H9 (cell line): ENCODE results near the gene OR5H6. TPM values are rescaled to one million over a fixed set of nuclear protein-coding genes. Genes with fewer than 3 reads are reported as not detected.

Experiments
- DNase-seq: peaks from one replicate; pipeline ENCODE4 v3.0.0-alpha.2; 2017
- H2AFZ ChIP-seq: one replicate; pipeline ENCODE4 v1.6.1; 2013; ENCODE audit warnings: mild to moderate bottlenecking, low read length, control low read depth, moderate library complexity
- H2AK5ac ChIP-seq: 2 replicates; pipeline ENCODE4 v1.6.1; 2013; ENCODE audit warnings: low read length, control low read depth, mixed read lengths; ENCODE audit not compliant: insufficient read length
- H2BK120ac ChIP-seq: one replicate; pipeline ENCODE4 v1.6.1; 2013; ENCODE audit warnings: low read depth, mild to moderate bottlenecking, low read length, control low read depth, inconsistent platforms; ENCODE audit not compliant: poor library complexity, severe bottlenecking
- H2BK12ac ChIP-seq: 2 replicates; pipeline ENCODE4 v1.6.1; 2013; ENCODE audit warnings: low read length, control low read depth, mixed read lengths, low read depth; ENCODE audit not compliant: insufficient read length
- H2BK15ac ChIP-seq: 2 replicates; pipeline ENCODE4 v1.6.1; 2013; ENCODE audit warnings: low read depth, low read length, control low read depth
- H2BK20ac ChIP-seq: one replicate; pipeline ENCODE4 v1.6.1; 2013; ENCODE audit warnings: low read depth, mild to moderate bottlenecking, low read length, control low read depth, inconsistent platforms; ENCODE audit not compliant: poor library complexity, severe bottlenecking
- H2BK5ac ChIP-seq: 2 replicates; pipeline ENCODE4 v1.6.1; 2013; ENCODE audit warnings: low read length, control low read depth, mixed read lengths; ENCODE audit not compliant: insufficient read length
- H3K14ac ChIP-seq: 2 replicates; pipeline ENCODE4 v1.6.1; 2013; ENCODE audit warnings: low read length, control low read depth; ENCODE audit not compliant: insufficient read depth
- H3K18ac ChIP-seq: 2 replicates; pipeline ENCODE4 v1.6.1; 2013; ENCODE audit warnings: low read depth, mild to moderate bottlenecking, mixed read lengths, low read length, control low read depth; ENCODE audit not compliant: insufficient read length
- H3K23ac ChIP-seq: 2 replicates; pipeline ENCODE4 v1.6.1; 2013; ENCODE audit warnings: low read length, control low read depth, mixed read lengths, low read depth; ENCODE audit not compliant: insufficient read length
- H3K23me2 ChIP-seq: 2 replicates; pipeline ENCODE4 v1.6.1; 2013; ENCODE audit warnings: low read depth, mild to moderate bottlenecking, mixed read lengths, low read length, control low read depth; ENCODE audit not compliant: insufficient read length, poor library complexity, severe bottlenecking
- H3K27ac ChIP-seq: 2 replicates; pipeline ENCODE4 v1.5.1; 2013; ENCODE audit warnings: low read length, control low read depth, mixed read lengths, low read depth; ENCODE audit not compliant: insufficient read length
- H3K27me3 ChIP-seq: 2 replicates; pipeline ENCODE4 v1.6.1; 2013; ENCODE audit warnings: low read length, control low read depth, inconsistent platforms; ENCODE audit not compliant: insufficient read depth
- H3K4ac ChIP-seq: 2 replicates; pipeline ENCODE4 v1.6.1; 2013; ENCODE audit warnings: low read depth, mild to moderate bottlenecking, control low read depth, inconsistent platforms, low read length, moderate library complexity
- H3K4me1 ChIP-seq: 2 replicates; pipeline ENCODE4 v1.6.1; 2013; ENCODE audit warnings: low read length, control low read depth, inconsistent platforms; ENCODE audit not compliant: insufficient read depth
- H3K4me2 ChIP-seq: 2 replicates; pipeline ENCODE4 v1.6.1; 2013; ENCODE audit warnings: low read length, control low read depth, mixed read lengths; ENCODE audit not compliant: insufficient read length, insufficient read depth
- H3K56ac ChIP-seq: 2 replicates; pipeline ENCODE4 v1.6.1; 2013; ENCODE audit warnings: low read depth, mild to moderate bottlenecking, mixed read lengths, low read length, control low read depth; ENCODE audit not compliant: insufficient read length
- H3K79me1 ChIP-seq: 2 replicates; pipeline ENCODE4 v1.6.1; 2013; ENCODE audit warnings: low read depth, mild to moderate bottlenecking, moderate library complexity, low read length, control low read depth, inconsistent platforms; ENCODE audit not compliant: insufficient read depth, poor library complexity, severe bottlenecking
- H3K79me2 ChIP-seq: 2 replicates; pipeline ENCODE4 v1.6.1; 2013; ENCODE audit warnings: low read length, control low read depth, inconsistent platforms; ENCODE audit not compliant: insufficient read depth
- H3K9ac ChIP-seq: 2 replicates; pipeline ENCODE4 v1.6.1; 2013; ENCODE audit warnings: low read length, control low read depth, mixed read lengths; ENCODE audit not compliant: insufficient read length; ENCODE audit errors: extremely low read depth
- H3K9me3 ChIP-seq: one replicate; pipeline ENCODE4 v1.6.1; 2013; ENCODE audit warnings: low read depth, low read length, inconsistent platforms; ENCODE audit not compliant: control insufficient read depth
- H3T11ph ChIP-seq: one replicate; pipeline ENCODE4 v1.6.1; 2013; ENCODE audit warnings: mild to moderate bottlenecking, low read length, control low read depth, inconsistent platforms
- H4K20me1 ChIP-seq: one replicate; pipeline ENCODE4 v1.6.1; 2013; ENCODE audit not compliant: control insufficient read depth, insufficient read length, insufficient read depth
- H4K5ac ChIP-seq: 2 replicates; pipeline ENCODE4 v1.6.1; 2013; ENCODE audit warnings: low read depth, mild to moderate bottlenecking, mixed read lengths, low read length, control low read depth; ENCODE audit not compliant: insufficient read length
- H4K8ac ChIP-seq: replicated peaks from 2 replicates; pipeline ENCODE4 v1.6.1; 2013; ENCODE audit warnings: low read length, control low read depth, mixed read lengths, low read depth; ENCODE audit not compliant: insufficient read length
- H4K91ac ChIP-seq: 2 replicates; pipeline ENCODE4 v1.6.1; 2013; ENCODE audit warnings: low read depth, mild to moderate bottlenecking, moderate library complexity, mixed read lengths, low read length, control low read depth; ENCODE audit not compliant: insufficient read length
- H3K27ac Mint-ChIP-seq, 3 experiments: 2 replicates in 2 of 3; 3 replicates in 1 of 3; pipeline ENCODE4 v1.8.0; 2020 to 2021; ENCODE audit warnings: mixed read lengths in 3 of 3, mild to moderate bottlenecking in 1 of 3, moderate library complexity in 1 of 3
- H3K27me3 Mint-ChIP-seq: 2 replicates; pipeline ENCODE4 v1.8.0; 2021; ENCODE audit warnings: low read depth, mild to moderate bottlenecking, moderate library complexity, mixed read lengths
- H3K36me3 Mint-ChIP-seq, 3 experiments: 2 replicates in 2 of 3; 3 replicates in 1 of 3; pipeline ENCODE4 v1.8.0; 2020 to 2021; ENCODE audit warnings: low read depth in 3 of 3, mixed read lengths in 3 of 3; ENCODE audit not compliant: insufficient read depth in 1 of 3
- H3K4me1 Mint-ChIP-seq, 2 experiments: 2 replicates each; pipeline ENCODE4 v1.8.0; 2020; ENCODE audit warnings: mixed read lengths in 2 of 2
- H3K4me3 Mint-ChIP-seq, 2 experiments: 2 replicates in 1 of 2; 3 replicates in 1 of 2; pipeline ENCODE4 v1.8.0; 2020 to 2021; ENCODE audit warnings: mild to moderate bottlenecking in 2 of 2, mixed read lengths in 2 of 2, moderate library complexity in 1 of 2
- H3K9me3 Mint-ChIP-seq, 2 experiments: 2 replicates in 1 of 2; 3 replicates in 1 of 2; pipeline ENCODE4 v1.8.0; 2020; ENCODE audit warnings: mild to moderate bottlenecking in 2 of 2, mixed read lengths in 2 of 2, moderate library complexity in 1 of 2
- CTCF ChIP-seq: fragments of 200-600 bp; sonication (generic); conservative IDR thresholded peaks from 3 replicates; pipeline ENCODE4 v1.8.0; 2021; ENCODE audit warnings: antibody characterized with exemption, mild to moderate bottlenecking
- WGBS: extraction: QIAGEN DNeasy Blood & Tissue Kit; methylation state at CpG from one replicate; pipeline ENCODE4 v1.1.7; 2013; ENCODE audit warnings: missing lambda C conversion rate, low lambda C conversion rate, mixed read lengths; ENCODE audit not compliant: insufficient read length; ENCODE audit errors: extremely low coverage; 5-methylcytosine and 5-hydroxymethylcytosine counted together
- total RNA-seq: library from RNA; stranded (reverse); gene quantifications from 2 replicates; pipeline ENCODE4 v1.2.1, GENCODE V29; 2021

OR5H6 gene
- total RNA-seq, 1 experiment from 2014 or later: not detected

DNA sequence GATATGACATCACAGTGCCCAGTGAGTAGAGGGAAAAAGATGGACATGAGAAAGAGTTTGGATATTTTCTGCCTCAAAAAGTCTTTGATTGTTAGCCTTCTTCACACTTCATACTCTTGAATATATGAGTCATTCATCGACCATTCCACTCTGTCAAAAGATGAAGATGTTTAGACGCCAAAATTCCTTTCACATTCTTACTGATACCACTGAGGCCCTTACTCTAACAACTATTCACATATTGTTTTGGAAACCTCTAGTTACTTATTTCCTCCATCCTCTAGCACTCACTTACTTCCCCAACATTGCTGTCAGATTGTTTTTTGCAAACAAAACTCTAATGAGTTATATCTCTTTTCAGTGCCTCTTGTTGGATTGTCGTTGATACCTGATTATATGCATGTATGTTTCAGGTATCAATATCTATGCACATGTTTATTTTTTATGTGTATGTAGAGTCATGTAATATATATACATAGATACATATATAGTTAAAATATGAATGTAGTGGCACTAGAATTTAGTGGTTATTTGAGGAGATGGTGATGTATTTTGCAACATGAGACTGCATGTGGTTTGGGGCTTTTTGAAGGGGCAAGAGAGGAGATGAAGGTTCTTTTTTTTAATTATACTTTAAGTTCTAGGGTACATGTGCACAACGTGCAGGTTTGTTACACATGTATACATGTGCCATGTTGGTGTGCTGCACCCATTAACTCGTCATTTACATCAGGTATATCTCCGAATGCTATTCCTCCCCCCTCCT is 40.0 kb upstream of the OR5H6 start:
- no peaks in the 10 kb centered on the region for H3K4me1 ChIP-seq
- H2BK12ac ChIP-seq: no peak overlapping the region
- no peaks in the 10 kb centered on the region for H4K20me1 ChIP-seq
- H2AK5ac ChIP-seq: no peak overlapping the region
- no peak overlapping the region for H4K8ac ChIP-seq
- H3K36me3 Mint-ChIP-seq: no peaks in the 10 kb centered on the region
- H3K9me3 Mint-ChIP-seq: no peaks in the 10 kb centered on the region
- no peak overlapping the region for H2BK120ac ChIP-seq
- no peak overlapping the region for H3K18ac ChIP-seq
- no peak overlapping the region for H2AFZ ChIP-seq
- H3K56ac ChIP-seq: no peak overlapping the region
- no peaks in the 10 kb centered on the region for H3K9me3 ChIP-seq
- H2BK20ac ChIP-seq: no peak overlapping the region
- no peak overlapping the region for H3T11ph ChIP-seq
- no peak overlapping the region for H3K23ac ChIP-seq
- H3K79me1 ChIP-seq: no peaks in the 10 kb centered on the region
- H2BK15ac ChIP-seq: no peak overlapping the region
- no peak overlapping the region for H3K4me2 ChIP-seq
- no peaks in the 10 kb centered on the region for H3K79me2 ChIP-seq
- H3K27me3 Mint-ChIP-seq: no peaks in the 10 kb centered on the region
- H3K4me1 Mint-ChIP-seq: no peaks in the 10 kb centered on the region
- DNase-seq: no peak
- H3K9ac ChIP-seq: no peak overlapping the region
- no peak overlapping the region for H3K27ac Mint-ChIP-seq
- H3K14ac ChIP-seq: no peak overlapping the region
- no peak overlapping the region for H3K4ac ChIP-seq
- no CpG with 5 or more reads among the region's 6 CpGs for WGBS
- no peak overlapping the region for H3K27ac ChIP-seq
- H4K91ac ChIP-seq: no peak overlapping the region
- TF ChIP-seq CTCF: no peak
- H3K27me3 ChIP-seq: no peaks in the 10 kb centered on the region
- H3K4me3 Mint-ChIP-seq: no peak overlapping the region
- H4K5ac ChIP-seq: no peak overlapping the region
- H3K23me2 ChIP-seq: no peaks in the 10 kb centered on the region
- no peak overlapping the region for H2BK5ac ChIP-seq
